Mucosa of descending colon (tissue), 3 donors: ENCODE results near the gene SPRR2E. TPM values are rescaled to one million over a fixed set of nuclear protein-coding genes. Genes with fewer than 3 reads are reported as not detected.

Source experiments
- ATAC-seq: fragments of 200-7000 bp; cut with Tn5 transposase; one replicate; pipeline ENCODE4 v1.9.1; 2020; ENCODE audit warnings: mild to moderate bottlenecking, moderate library complexity
- DNase-seq, 3 donors: peaks; one replicate each; pipeline ENCODE4 v3.0.0-alpha.2; 2020
- H3K36me3 ChIP-seq: fragments of 200-600 bp; one replicate; pipeline ENCODE4 v1.8.0; 2021; ENCODE audit warnings: low read depth, mild to moderate bottlenecking
- H3K4me1 ChIP-seq: fragments of 200-600 bp; one replicate; pipeline ENCODE4 v1.8.0; 2021; ENCODE audit warnings: low read depth, mild to moderate bottlenecking
- H3K4me3 ChIP-seq: fragments of 200-600 bp; one replicate; pipeline ENCODE4 v1.8.0; 2021; ENCODE audit warnings: mild to moderate bottlenecking
- H3K9me3 ChIP-seq: fragments of 200-600 bp; one replicate; pipeline ENCODE4 v1.8.0; 2021; ENCODE audit warnings: mild to moderate bottlenecking
- intact Hi-C, 2 donors: fragments of 100-400 bp; cut with DNase I in 1 of 2; cut with micrococcal nuclease in 1 of 2; formaldehyde crosslinking; loops; one replicate each; pipeline versions ENCODE4 v1.11.0 to v1.11.1; 2022; cut with DNase I, micrococcal nuclease
- total RNA-seq, 3 donors: library from RNA; stranded (reverse); fragmentation: NEBNext Ultra II Directional in 2 of 3; extraction: Animal tissue kit (Norgen Biotek cat#: 25700) in 2 of 3; gene quantifications; one replicate each; pipeline versions ENCODE4 v1.2.1 to v1.2.4, GENCODE V29; 2021 to 2023
- TF ChIP-seq, protein P1 (sequence below): fragments of 200-600 bp; IDR thresholded peaks from one replicate; pipeline ENCODE4 v1.8.0; 2022; ENCODE audit warnings: antibody characterized with exemption, mild to moderate bottlenecking
- donor health status: DM: no; HTN: no; CAD: no; lungs with moderate emphysema.
- donor health status: DM: no; HTN: no; CAD: no.
- donor health status: DM: no; HTN: yes; CAD: no.

Gene SPRR2E
- total RNA-seq, 3 donors from 2014 or later: not detected

DNA sequence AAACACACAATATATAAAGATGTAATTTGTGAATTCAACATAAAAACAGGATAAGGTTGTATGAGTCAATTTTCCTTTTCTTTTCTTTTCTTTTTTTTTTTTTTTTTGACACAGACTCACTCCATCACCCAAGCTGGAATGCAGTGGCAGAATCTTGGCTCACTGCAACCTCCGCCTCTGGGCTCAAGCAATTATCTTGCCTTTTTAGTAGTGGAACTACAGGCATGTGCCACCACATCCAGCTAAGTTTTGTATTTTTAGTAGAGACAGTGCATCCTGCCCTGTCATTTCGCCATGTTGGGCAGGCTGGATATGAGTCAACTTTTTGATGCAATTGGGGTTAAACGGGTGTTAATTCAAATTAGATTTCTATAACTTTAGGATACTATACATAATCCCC, 12.6 kb downstream of the SPRR2E start:
- DNase-seq (no peak), ATAC-seq (no peak)
- Histone ChIP-seq H3K4me3 (no peak overlapping the region), H3K4me1 (no peaks in the 10 kb centered on the region), H3K9me3 (no peaks in the 10 kb centered on the region), H3K36me3 (no peaks in the 10 kb centered on the region)
- intact Hi-C loops: no loop called here
- TF ChIP-seq, protein P1, sequence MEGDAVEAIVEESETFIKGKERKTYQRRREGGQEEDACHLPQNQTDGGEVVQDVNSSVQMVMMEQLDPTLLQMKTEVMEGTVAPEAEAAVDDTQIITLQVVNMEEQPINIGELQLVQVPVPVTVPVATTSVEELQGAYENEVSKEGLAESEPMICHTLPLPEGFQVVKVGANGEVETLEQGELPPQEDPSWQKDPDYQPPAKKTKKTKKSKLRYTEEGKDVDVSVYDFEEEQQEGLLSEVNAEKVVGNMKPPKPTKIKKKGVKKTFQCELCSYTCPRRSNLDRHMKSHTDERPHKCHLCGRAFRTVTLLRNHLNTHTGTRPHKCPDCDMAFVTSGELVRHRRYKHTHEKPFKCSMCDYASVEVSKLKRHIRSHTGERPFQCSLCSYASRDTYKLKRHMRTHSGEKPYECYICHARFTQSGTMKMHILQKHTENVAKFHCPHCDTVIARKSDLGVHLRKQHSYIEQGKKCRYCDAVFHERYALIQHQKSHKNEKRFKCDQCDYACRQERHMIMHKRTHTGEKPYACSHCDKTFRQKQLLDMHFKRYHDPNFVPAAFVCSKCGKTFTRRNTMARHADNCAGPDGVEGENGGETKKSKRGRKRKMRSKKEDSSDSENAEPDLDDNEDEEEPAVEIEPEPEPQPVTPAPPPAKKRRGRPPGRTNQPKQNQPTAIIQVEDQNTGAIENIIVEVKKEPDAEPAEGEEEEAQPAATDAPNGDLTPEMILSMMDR: no peak

DNA sequence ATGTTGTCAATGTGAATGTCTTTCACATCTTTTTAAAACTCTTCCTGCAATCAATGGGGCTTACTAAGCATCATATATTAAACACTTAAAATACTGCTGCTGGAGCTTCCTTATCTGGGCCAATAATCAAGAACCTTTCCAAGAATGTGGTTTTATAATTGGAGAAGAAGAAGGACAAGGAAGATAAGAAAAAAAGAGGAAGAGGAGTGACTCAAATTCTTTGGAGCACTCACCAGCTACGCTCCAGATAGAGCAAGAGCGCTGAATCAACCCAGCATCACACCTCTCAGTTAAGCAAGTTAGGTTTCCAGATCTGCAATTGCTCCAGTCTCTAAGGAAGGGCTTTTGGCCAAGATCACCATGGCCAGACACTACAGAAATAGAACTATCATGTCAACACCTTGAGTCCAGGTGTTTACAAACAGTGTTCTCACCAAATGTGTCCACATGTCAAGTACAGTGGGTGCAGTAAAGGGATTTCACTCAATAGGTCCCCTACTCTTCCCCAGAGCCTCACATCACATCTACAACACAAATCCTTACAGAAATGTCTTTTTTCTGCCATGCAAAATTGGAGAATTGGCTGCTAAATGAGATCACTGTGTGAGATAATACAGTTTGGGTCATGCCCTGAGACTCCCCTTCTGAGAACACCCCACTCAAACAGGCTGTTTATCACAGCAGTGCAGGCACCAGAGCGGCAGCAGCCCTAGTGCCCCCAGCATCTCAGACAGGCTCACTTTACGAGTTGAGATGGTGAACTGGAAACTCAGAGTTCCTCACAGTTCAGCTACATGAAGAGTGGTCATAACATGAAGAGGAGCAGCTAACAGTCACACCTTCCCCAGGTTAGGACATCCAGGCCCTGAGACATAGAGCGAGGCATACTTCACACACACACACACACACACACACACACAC, 21.3 kb downstream of the SPRR2E start:
- DNase-seq: no peak
- ATAC-seq: no peak
- no peaks in the 10 kb centered on the region for H3K9me3 ChIP-seq
- TF ChIP-seq, protein P1: no peak
- no peak overlapping the region for H3K4me3 ChIP-seq
- intact Hi-C loops: no loop called here
- no peaks in the 10 kb centered on the region for H3K36me3 ChIP-seq
- H3K4me1 ChIP-seq: no peaks in the 10 kb centered on the region

DNA sequence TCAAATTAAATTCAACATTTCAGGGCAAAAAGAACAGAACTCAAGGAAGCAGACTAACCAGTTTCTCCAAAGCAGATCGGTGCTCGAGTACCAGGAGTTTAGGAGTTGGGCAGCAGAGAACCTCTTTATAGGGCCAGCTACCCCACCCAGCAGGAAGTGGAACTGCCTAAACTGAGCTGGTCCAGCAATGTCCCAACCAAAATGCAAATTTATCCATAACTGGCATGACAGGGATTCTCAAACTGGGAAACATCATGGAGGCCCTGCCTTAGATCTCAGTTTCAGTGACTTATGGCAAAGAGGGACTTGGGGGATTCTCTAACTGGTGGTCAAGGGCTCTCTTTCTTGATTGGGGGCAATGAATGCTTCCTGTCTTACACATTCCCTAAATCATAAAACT, 22.8 kb downstream of the SPRR2E start, which contains the start of gene SPRR2B:
Gene SPRR2B (minus strand): TSS at position 101 of the 400 bp plus-strand sequence. CDS start 772 bp downstream, outside the sequence.
- ATAC-seq: no peak
- intact Hi-C loops: no loop called here
- TF ChIP-seq, protein P1: no peak
- Histone ChIP-seq H3K4me3 (no peak within 1 kb of the TSS), H3K4me1 (no peaks in the 10 kb centered on the region), H3K36me3 (no peaks in the 10 kb centered on the region), H3K9me3 (no peaks in the 10 kb centered on the region)
- no peak for DNase-seq

DNA sequence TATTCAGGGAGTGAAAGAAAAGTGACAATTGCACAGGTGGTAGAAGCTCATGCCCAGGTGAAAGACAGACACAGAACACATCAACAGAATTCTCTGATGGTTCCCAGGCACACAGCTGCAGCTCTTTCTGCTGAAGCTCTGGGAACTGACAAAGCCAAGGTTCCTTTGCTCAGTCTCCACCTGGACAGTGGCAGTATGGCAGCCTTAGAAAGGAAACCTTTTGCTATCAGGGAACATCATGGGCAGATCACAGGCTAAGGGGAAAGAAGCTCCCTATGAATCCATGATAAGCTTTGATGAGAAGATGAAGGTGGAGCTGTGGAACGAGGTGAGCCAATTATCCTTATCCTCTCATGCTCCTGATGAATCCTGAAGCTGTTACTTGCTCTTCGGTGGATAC, 24.1 kb downstream of the SPRR2E start:
- Histone ChIP-seq H3K36me3 (no peaks in the 10 kb centered on the region), H3K4me3 (no peak overlapping the region), H3K4me1 (no peaks in the 10 kb centered on the region), H3K9me3 (no peaks in the 10 kb centered on the region)
- DNase-seq (no peak), ATAC-seq (no peak)
- TF ChIP-seq, protein P1: no peak
- intact Hi-C loops: no loop called here

DNA sequence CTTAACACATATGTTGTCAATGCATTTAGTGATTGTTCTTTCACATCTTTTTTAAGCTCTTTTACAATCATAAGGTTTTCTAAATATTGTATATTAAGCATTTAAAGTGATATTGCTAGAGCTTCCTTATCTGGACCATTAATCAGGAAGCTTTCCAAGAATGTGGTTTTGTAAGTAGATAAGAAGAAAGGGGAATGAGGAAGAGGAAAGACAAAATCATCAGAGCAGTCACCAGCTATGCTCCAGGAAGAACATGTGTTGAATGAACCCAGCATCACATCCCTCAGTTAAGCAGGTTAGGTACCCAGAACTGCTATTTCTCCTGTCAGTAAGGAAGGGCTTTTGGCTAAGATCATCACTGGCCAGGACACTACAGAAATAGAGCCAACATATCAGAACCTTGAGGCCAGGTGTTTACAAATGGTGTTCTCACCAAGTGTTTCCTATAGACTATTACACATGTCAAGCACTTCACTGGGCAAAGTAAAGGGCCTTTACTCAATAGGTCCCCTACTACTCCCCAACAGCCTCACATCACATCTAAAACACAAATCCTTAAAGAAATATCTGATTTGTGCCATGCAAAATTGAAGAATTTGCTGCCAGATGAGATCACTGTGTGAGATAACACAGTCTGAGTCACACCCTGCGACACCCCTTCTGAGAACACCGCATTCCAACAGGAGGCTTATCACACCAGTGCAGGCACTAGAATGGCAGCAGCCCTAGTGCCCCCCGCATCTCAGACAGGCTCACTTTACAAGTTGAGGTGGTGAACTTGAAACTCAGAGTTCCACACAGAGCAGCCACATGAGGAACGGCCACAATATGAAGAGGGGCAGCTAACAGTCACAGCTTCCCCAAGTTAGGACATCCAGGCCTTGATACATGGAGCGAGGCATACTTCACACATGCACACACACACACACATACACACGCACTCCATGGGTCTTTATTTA, 35.2 kb downstream of the SPRR2E start:
- no peak for ATAC-seq
- Histone ChIP-seq H3K9me3 (no peaks in the 10 kb centered on the region), H3K4me1 (no peaks in the 10 kb centered on the region), H3K36me3 (no peaks in the 10 kb centered on the region), H3K4me3 (no peak overlapping the region)
- TF ChIP-seq, protein P1: no peak
- DNase-seq: no peak
- intact Hi-C loops: no loop called here
